Measurements from ENCODE around the gene SECISBP2. TPM values are rescaled to one million over a fixed set of nuclear protein-coding genes. Genes with fewer than 3 reads are reported as not detected.
"Not testable (repeated sequence)": the region's sequence is repeated elsewhere in the genome, so short reads cannot be mapped to it uniquely, and the experiment has no call there.

The SECISBP2 gene
- 36.2 TPM for polyA plus RNA-seq (2012; ENCODE audit: missing spikeins)

GRCh38 chr9:89318123-89319014, at the start of gene SECISBP2:
Gene SECISBP2, plus strand, starts transcription at chr9:89318500. Its CDS starts 77 bp downstream, at chr9:89318577.
- peak; percentile 77 for DNase-seq (ENCODE audit: insufficient read length)
- FAIRE-seq, result peak; percentile 91
- peak; percentile 96 for TF ChIP-seq POLR2AphosphoS5 (IDR thresholded peaks at IDR 0.05; ENCODE audit: low read depth, low read length)
- no peak; the same call in 1 of the 2 replicates for TF ChIP-seq TAF1 (IDR thresholded peaks at IDR 0.05; ENCODE audit: borderline replicate concordance, low read depth, low read length)
- peak; percentile 97 for TF ChIP-seq POLR2A (IDR thresholded peaks at IDR 0.05; ENCODE audit: low read depth, low read length)

- FAIRE-seq (no peak), DNase-seq (ENCODE audit: insufficient read length) (no peak)
These were observed 44.6 kb upstream of the SECISBP2 start for GRCh38 chr9:89273528-89274279.

GRCh38 chr9:89274838-89275237, 43.5 kb upstream of the SECISBP2 start:
- FAIRE-seq (no peak), DNase-seq (ENCODE audit: insufficient read length) (no peak)
- TF ChIP-seq POLR2A (IDR thresholded peaks at IDR 0.05; ENCODE audit: low read depth, low read length) (no peak), POLR2AphosphoS5 (IDR thresholded peaks at IDR 0.05; ENCODE audit: low read depth, low read length) (no peak), TAF1 (IDR thresholded peaks at IDR 0.05; ENCODE audit: borderline replicate concordance, low read depth, low read length) (no peak)

More at GRCh38 chr9:89273528-89274279, 44.6 kb upstream of the SECISBP2 start:
- TF ChIP-seq POLR2AphosphoS5 (IDR thresholded peaks at IDR 0.05; ENCODE audit: low read depth, low read length) (no peak), POLR2A (IDR thresholded peaks at IDR 0.05; ENCODE audit: low read depth, low read length) (no peak), TAF1 (IDR thresholded peaks at IDR 0.05; ENCODE audit: borderline replicate concordance, low read depth, low read length) (no peak)

GRCh38 chr9:89276040-89276439, 42.3 kb upstream of the SECISBP2 start:
- not testable (repeated sequence) for DNase-seq (ENCODE audit: insufficient read length); FAIRE-seq

GRCh38 chr9:89277043-89277442, 41.3 kb upstream of the SECISBP2 start:
- no peak for FAIRE-seq
- no peak for DNase-seq (ENCODE audit: insufficient read length)
- no peak for TF ChIP-seq TAF1 (IDR thresholded peaks at IDR 0.05; ENCODE audit: borderline replicate concordance, low read depth, low read length)
- TF ChIP-seq POLR2A (IDR thresholded peaks at IDR 0.05; ENCODE audit: low read depth, low read length), result no peak
- TF ChIP-seq POLR2AphosphoS5 (IDR thresholded peaks at IDR 0.05; ENCODE audit: low read depth, low read length), result no peak

- FAIRE-seq (peak; percentile 36), DNase-seq (ENCODE audit: insufficient read length) (no peak)
- TF ChIP-seq POLR2A (IDR thresholded peaks at IDR 0.05; ENCODE audit: low read depth, low read length) (no peak), TAF1 (IDR thresholded peaks at IDR 0.05; ENCODE audit: borderline replicate concordance, low read depth, low read length) (no peak), POLR2AphosphoS5 (IDR thresholded peaks at IDR 0.05; ENCODE audit: low read depth, low read length) (no peak)
These were observed 40.8 kb upstream of the SECISBP2 start for GRCh38 chr9:89277454-89277853.

- DNase-seq (ENCODE audit: insufficient read length) (no peak), FAIRE-seq (no peak)
- TF ChIP-seq TAF1 (IDR thresholded peaks at IDR 0.05; ENCODE audit: borderline replicate concordance, low read depth, low read length), result no peak
- no peak for TF ChIP-seq POLR2A (IDR thresholded peaks at IDR 0.05; ENCODE audit: low read depth, low read length)
These were observed 39.7 kb upstream of the SECISBP2 start for GRCh38 chr9:89278551-89278950.

GRCh38 chr9:89278997-89279739, 39.1 kb upstream of the SECISBP2 start:
- FAIRE-seq (peak; percentile 33), DNase-seq (ENCODE audit: insufficient read length) (no peak)
- TF ChIP-seq TAF1 (IDR thresholded peaks at IDR 0.05; ENCODE audit: borderline replicate concordance, low read depth, low read length) (no peak), POLR2A (IDR thresholded peaks at IDR 0.05; ENCODE audit: low read depth, low read length) (no peak), POLR2AphosphoS5 (IDR thresholded peaks at IDR 0.05; ENCODE audit: low read depth, low read length) (no peak)

GRCh38 chr9:89281106-89281505, 37.2 kb upstream of the SECISBP2 start:
- DNase-seq (ENCODE audit: insufficient read length) (no peak), FAIRE-seq (no peak)
- TF ChIP-seq POLR2AphosphoS5 (IDR thresholded peaks at IDR 0.05; ENCODE audit: low read depth, low read length) (no peak), TAF1 (IDR thresholded peaks at IDR 0.05; ENCODE audit: borderline replicate concordance, low read depth, low read length) (no peak), POLR2A (IDR thresholded peaks at IDR 0.05; ENCODE audit: low read depth, low read length) (no peak)

- not testable (repeated sequence) for FAIRE-seq; DNase-seq (ENCODE audit: insufficient read length)
These were observed 35.9 kb upstream of the SECISBP2 start for GRCh38 chr9:89282248-89282968.

- FAIRE-seq, result no peak
- no peak for TF ChIP-seq POLR2AphosphoS5 (IDR thresholded peaks at IDR 0.05; ENCODE audit: low read depth, low read length)
- TF ChIP-seq TAF1 (IDR thresholded peaks at IDR 0.05; ENCODE audit: borderline replicate concordance, low read depth, low read length), result no peak
- no peak for TF ChIP-seq POLR2A (IDR thresholded peaks at IDR 0.05; ENCODE audit: low read depth, low read length)
These were observed 34.2 kb upstream of the SECISBP2 start for GRCh38 chr9:89284076-89284475.

More at GRCh38 chr9:89284076-89284475, 34.2 kb upstream of the SECISBP2 start:
- no peak for DNase-seq (ENCODE audit: insufficient read length)
